ENCODE measurements around the gene MAN1A1.

DNA sequence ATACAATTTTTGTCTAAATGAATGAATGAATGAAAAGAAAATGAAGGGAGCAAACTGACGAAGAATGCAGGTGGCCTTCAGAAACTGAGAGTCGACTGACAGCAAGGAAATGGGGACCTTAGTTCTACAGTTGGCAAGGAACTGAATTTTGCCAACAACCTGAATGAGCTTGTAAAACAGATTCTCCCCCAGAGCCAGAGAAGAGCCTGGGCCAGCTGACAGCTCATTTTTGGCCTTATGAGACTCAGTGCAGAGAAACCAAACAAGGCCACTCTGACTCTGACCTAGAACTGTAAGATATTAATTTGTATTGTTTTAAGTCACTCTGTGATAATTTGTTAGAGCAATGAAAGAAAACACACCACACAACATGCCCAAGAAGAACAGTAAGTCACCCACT is 21.8 kb downstream of the MAN1A1 start:
- TF ChIP-seq POLR2AphosphoS5 (IDR thresholded peaks at IDR 0.05; ENCODE audit: low read depth) (no peak), EZH2 (IDR thresholded peaks at IDR 0.05; ENCODE audit: low read depth, unreplicated experiment) (no peak), CTCF (conservative IDR thresholded peaks at IDR 0.05; ENCODE audit: low read depth in 2 of 2) (no peak), EZH2phosphoT487 (IDR thresholded peaks at IDR 0.05; ENCODE audit: unreplicated experiment) (no peak), REST (IDR thresholded peaks at IDR 0.05; ENCODE audit: unreplicated experiment) (no peak), JUNB (IDR thresholded peaks at IDR 0.05; ENCODE audit: unreplicated experiment) (no peak), ZNF114 (CRISPR knock-in tag; IDR thresholded peaks at IDR 0.05) (no peak), CREB1 (CRISPR knock-in tag; IDR thresholded peaks at IDR 0.05; ENCODE audit: low read depth) (no peak)
- TF ChIP-seq, protein P1, sequence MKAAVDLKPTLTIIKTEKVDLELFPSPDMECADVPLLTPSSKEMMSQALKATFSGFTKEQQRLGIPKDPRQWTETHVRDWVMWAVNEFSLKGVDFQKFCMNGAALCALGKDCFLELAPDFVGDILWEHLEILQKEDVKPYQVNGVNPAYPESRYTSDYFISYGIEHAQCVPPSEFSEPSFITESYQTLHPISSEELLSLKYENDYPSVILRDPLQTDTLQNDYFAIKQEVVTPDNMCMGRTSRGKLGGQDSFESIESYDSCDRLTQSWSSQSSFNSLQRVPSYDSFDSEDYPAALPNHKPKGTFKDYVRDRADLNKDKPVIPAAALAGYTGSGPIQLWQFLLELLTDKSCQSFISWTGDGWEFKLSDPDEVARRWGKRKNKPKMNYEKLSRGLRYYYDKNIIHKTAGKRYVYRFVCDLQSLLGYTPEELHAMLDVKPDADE (IDR thresholded peaks at IDR 0.05) = no peak
